HAP-1 (cell line): ENCODE measurements around the gene IRAG1.

ENCODE experiments used
- DNase-seq, 2 experiments: peaks; one replicate each; pipeline ENCODE4 v3.0.0-alpha.2; 2016 to 2020; ENCODE audit warnings: low spot score in 2 of 2
- H3K27me3 ChIP-seq: fragments of 250-450 bp; sonication (Bioruptor Pico); 2 replicates; pipeline ENCODE4 v1.5.1; 2020; ENCODE audit warnings: low read depth, mild to moderate bottlenecking, moderate library complexity
- H3K36me3 ChIP-seq: fragments of 250-450 bp; sonication (Bioruptor Pico); replicated peaks from 2 replicates; pipeline ENCODE4 v1.5.1; 2020; ENCODE audit warnings: mild to moderate bottlenecking
- H3K4me1 ChIP-seq: fragments of 250-450 bp; sonication (Bioruptor Pico); 2 replicates; pipeline ENCODE4 v1.5.1; 2020; ENCODE audit warnings: mild to moderate bottlenecking
- H3K4me3 ChIP-seq: fragments of 250-450 bp; sonication (Bioruptor Pico); 2 replicates; pipeline ENCODE4 v1.5.1; 2020; ENCODE audit warnings: mild to moderate bottlenecking, moderate library complexity
- H3K9me3 ChIP-seq: fragments of 250-450 bp; sonication (Bioruptor Pico); 2 replicates; pipeline ENCODE4 v1.5.1; 2020; ENCODE audit warnings: mild to moderate bottlenecking, moderate library complexity
- in situ Hi-C: fragments of 300-500 bp; cut with MboI; formaldehyde crosslinking; loops from 3 replicates; pipeline ENCODE4 v1.14.3; 2020; ENCODE audit warnings: low sequenced_read_pairs, inconsistent platforms, mixed read lengths

The IRAG1 gene

GRCh38 chr11:10693509-10694081, at the start of gene IRAG1:
Gene IRAG1, minus strand, starts transcription at chr11:10693755. Its CDS starts 153 bp downstream, at chr11:10693602.
- no peak for DNase-seq
- no peak within 1 kb of the TSS for H3K4me3 ChIP-seq

GRCh38 chr11:10742460-10743208, 49.1 kb upstream of the IRAG1 start:
- H3K4me3 ChIP-seq, result no peak overlapping the region
- no peaks in the 10 kb centered on the region for H3K36me3 ChIP-seq
- H3K9me3 ChIP-seq, result no peaks in the 10 kb centered on the region
- no peaks in the 10 kb centered on the region for H3K4me1 ChIP-seq
- no peak for DNase-seq
- in situ Hi-C loops, result loop anchor here (25.0 kb wide), 2 partner anchors 205 to 880 kb away; partner anchors contain the start of gene RNF141
- no peaks in the 10 kb centered on the region for H3K27me3 ChIP-seq

More at GRCh38 chr11:10693509-10694081, at the start of gene IRAG1:
- Histone ChIP-seq H3K4me1 (no peaks in the 10 kb centered on the region), H3K27me3 (peaks cover under 1% of the 10 kb centered on the region; the same call in 1 of the 2 replicates), H3K36me3 (no peaks in the 10 kb centered on the region), H3K9me3 (no peaks in the 10 kb centered on the region)
- in situ Hi-C loops, result no loop called here

- peak; percentile 95 to 98 for DNase-seq
- Histone ChIP-seq H3K9me3 (no peaks in the 10 kb centered on the region), H3K4me3 (no peak overlapping the region), H3K4me1 (peaks cover 4% of the 10 kb centered on the region), H3K36me3 (no peaks in the 10 kb centered on the region), H3K27me3 (no peaks in the 10 kb centered on the region)
- in situ Hi-C loops, result loop anchor here (5.0 to 25.0 kb wide), 5 partner anchors 198 to 971 kb away; partner anchors contain the start of gene RNF141
Measured at GRCh38 chr11:10735481-10736475, 42.2 kb upstream of the IRAG1 start.

GRCh38 chr11:10731064-10731680, 37.6 kb upstream of the IRAG1 start:
- Histone ChIP-seq H3K36me3 (no peaks in the 10 kb centered on the region), H3K4me1 (peaks cover 4% of the 10 kb centered on the region), H3K27me3 (no peaks in the 10 kb centered on the region), H3K9me3 (no peaks in the 10 kb centered on the region), H3K4me3 (no peak overlapping the region)
- in situ Hi-C loops, result loop anchor here (10.0 to 25.0 kb wide), 4 partner anchors 194 to 966 kb away; partner anchors contain the start of gene RNF141
- DNase-seq, result no peak

- no peak for DNase-seq
- no peaks in the 10 kb centered on the region for H3K27me3 ChIP-seq
- in situ Hi-C loops, result loop anchor here (10.0 to 25.0 kb wide), 4 partner anchors 193 to 965 kb away; partner anchors contain the start of gene RNF141
- H3K9me3 ChIP-seq, result no peaks in the 10 kb centered on the region
- H3K4me3 ChIP-seq, result no peak overlapping the region
- H3K36me3 ChIP-seq, result no peaks in the 10 kb centered on the region
- H3K4me1 ChIP-seq, result no peaks in the 10 kb centered on the region
Measured at GRCh38 chr11:10730151-10730550, 36.6 kb upstream of the IRAG1 start.

GRCh38 chr11:10728789-10729472, 35.4 kb upstream of the IRAG1 start:
- Histone ChIP-seq H3K36me3 (no peaks in the 10 kb centered on the region), H3K4me1 (no peaks in the 10 kb centered on the region), H3K27me3 (no peaks in the 10 kb centered on the region), H3K9me3 (no peaks in the 10 kb centered on the region), H3K4me3 (no peak overlapping the region)
- no peak for DNase-seq
- in situ Hi-C loops, result loop anchor here (25.0 kb wide), 2 partner anchors 192 to 867 kb away; partner anchors contain the start of gene RNF141

- no peaks in the 10 kb centered on the region for H3K4me1 ChIP-seq
- H3K9me3 ChIP-seq, result no peaks in the 10 kb centered on the region
- H3K4me3 ChIP-seq, result no peak overlapping the region
- H3K27me3 ChIP-seq, result no peaks in the 10 kb centered on the region
- in situ Hi-C loops, result loop anchor here (25.0 kb wide), 2 partner anchors 191 to 866 kb away; partner anchors contain the start of gene RNF141
- DNase-seq, result no peak
- H3K36me3 ChIP-seq, result no peaks in the 10 kb centered on the region
Measured at GRCh38 chr11:10728154-10728553, 34.6 kb upstream of the IRAG1 start.

- Histone ChIP-seq H3K4me3 (no peak overlapping the region), H3K36me3 (no peaks in the 10 kb centered on the region), H3K4me1 (no peaks in the 10 kb centered on the region), H3K27me3 (no peaks in the 10 kb centered on the region), H3K9me3 (no peaks in the 10 kb centered on the region)
- in situ Hi-C loops, result loop anchor here (25.0 kb wide), 2 partner anchors 190 to 865 kb away; partner anchors contain the start of gene RNF141
- no peak for DNase-seq
Measured at GRCh38 chr11:10727146-10727851, 33.7 kb upstream of the IRAG1 start.

GRCh38 chr11:10725907-10726253, 32.3 kb upstream of the IRAG1 start:
- H3K27me3 ChIP-seq, result no peaks in the 10 kb centered on the region
- no peak for DNase-seq
- in situ Hi-C loops, result loop anchor here (25.0 kb wide), 2 partner anchors 189 to 864 kb away; partner anchors contain the start of gene RNF141
- H3K4me1 ChIP-seq, result no peaks in the 10 kb centered on the region
- no peaks in the 10 kb centered on the region for H3K9me3 ChIP-seq
- H3K4me3 ChIP-seq, result no peak overlapping the region
- H3K36me3 ChIP-seq, result no peaks in the 10 kb centered on the region

- in situ Hi-C loops, result loop anchor here (25.0 kb wide), 2 partner anchors 188 to 863 kb away; partner anchors contain the start of gene RNF141
- Histone ChIP-seq H3K4me1 (no peaks in the 10 kb centered on the region), H3K27me3 (no peaks in the 10 kb centered on the region), H3K36me3 (no peaks in the 10 kb centered on the region), H3K4me3 (no peak overlapping the region), H3K9me3 (no peaks in the 10 kb centered on the region)
- DNase-seq, result no peak
Measured at GRCh38 chr11:10725114-10725906, 31.8 kb upstream of the IRAG1 start.

- Histone ChIP-seq H3K36me3 (no peaks in the 10 kb centered on the region), H3K9me3 (no peaks in the 10 kb centered on the region), H3K27me3 (no peaks in the 10 kb centered on the region), H3K4me3 (no peak overlapping the region), H3K4me1 (no peaks in the 10 kb centered on the region)
- in situ Hi-C loops, result no loop called here
- DNase-seq, result no peak
Measured at GRCh38 chr11:10722307-10722706, 28.8 kb upstream of the IRAG1 start.
